HUES6 (cell line): ENCODE measurements around the gene RALGPS1.

ENCODE experiments used
- H3K27ac ChIP-seq: 2 replicates; pipeline ENCODE4 v1.7.0; 2013; ENCODE audit warnings: low read depth, mild to moderate bottlenecking, low read length, inconsistent platforms
- H3K27me3 ChIP-seq: 2 replicates; pipeline ENCODE4 v1.6.1; 2013; ENCODE audit warnings: low read length; ENCODE audit not compliant: control insufficient read depth, insufficient read depth
- H3K36me3 ChIP-seq: 2 replicates; pipeline ENCODE4 v1.6.1; 2013; ENCODE audit warnings: low read length; ENCODE audit not compliant: control insufficient read depth, insufficient read depth
- H3K4me1 ChIP-seq: 2 replicates; pipeline ENCODE4 v1.6.1; 2013; ENCODE audit warnings: low read length; ENCODE audit not compliant: control insufficient read depth, insufficient read depth
- H3K4me3 ChIP-seq: 2 replicates; pipeline ENCODE4 v1.5.1; 2013; ENCODE audit warnings: low read depth, low read length
- H3K9ac ChIP-seq: one replicate; pipeline ENCODE4 v1.6.1; 2013; ENCODE audit warnings: mild to moderate bottlenecking, low read length
- H3K9me3 ChIP-seq: 2 replicates; pipeline ENCODE4 v1.6.1; 2013; ENCODE audit warnings: low read depth, low read length; ENCODE audit not compliant: control insufficient read depth, insufficient read depth

The RALGPS1 gene

DNA sequence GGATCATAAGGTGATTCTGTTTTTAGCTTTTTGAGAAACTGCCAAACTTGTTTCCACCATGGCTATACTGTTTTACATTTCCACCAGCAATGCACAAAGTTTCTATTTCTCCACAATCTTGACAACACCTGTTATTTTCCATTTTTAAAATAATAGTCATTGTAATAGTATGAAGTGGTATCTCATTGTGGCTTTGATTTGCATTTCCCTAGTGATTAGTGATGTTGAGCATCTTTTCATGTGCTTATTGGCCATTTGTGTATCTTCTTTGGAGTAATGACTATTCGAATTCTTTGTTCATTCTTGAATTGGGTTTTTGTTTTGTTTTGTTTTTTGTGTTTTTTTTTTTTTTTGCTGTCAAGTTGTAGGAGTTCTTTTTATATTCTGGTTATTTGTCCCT is 354.9 kb downstream of the RALGPS1 start:
- Histone ChIP-seq H3K36me3 (no peaks in the 10 kb centered on the region), H3K4me3 (no peak overlapping the region), H3K9me3 (no peaks in the 10 kb centered on the region), H3K4me1 (0 out of 2 replicates have a peak, but pooled peaks cover 3% of the 10 kb centered on the region), H3K27ac (no peak overlapping the region), H3K27me3 (no peaks in the 10 kb centered on the region), H3K9ac (no peak overlapping the region)
